VCaP (cell line): ENCODE data around the gene CMKLR1.

Source experiments
- H3K27ac ChIP-seq: fragments of 450-650 bp; 2 replicates; pipeline ENCODE4 v1.5.1; 2017
- CTCF ChIP-seq: fragments of 450-650 bp; conservative IDR thresholded peaks from 2 replicates; pipeline ENCODE4 v1.5.1; 2017; ENCODE audit warnings: mild to moderate bottlenecking, moderate library complexity

CMKLR1 gene

GRCh38 chr12:108332791-108333382 lies 6.2 kb downstream of the CMKLR1 start:
- TF ChIP-seq CTCF, result no peak
- H3K27ac ChIP-seq, result no peak overlapping the region

GRCh38 chr12:108328420-108328819 lies 10.7 kb downstream of the CMKLR1 start:
- TF ChIP-seq CTCF, result no peak
- no peak overlapping the region for H3K27ac ChIP-seq

- no peak for TF ChIP-seq CTCF
- H3K27ac ChIP-seq, result no peak overlapping the region
These were observed 11.3 kb downstream of the CMKLR1 start for GRCh38 chr12:108327621-108328344.

- no peak for TF ChIP-seq CTCF
- no peak overlapping the region for H3K27ac ChIP-seq
These were observed 12.8 kb downstream of the CMKLR1 start for GRCh38 chr12:108326254-108326750.

- no peak for TF ChIP-seq CTCF
- no peak overlapping the region for H3K27ac ChIP-seq
These were observed 13.6 kb downstream of the CMKLR1 start for GRCh38 chr12:108325549-108325948.

GRCh38 chr12:108325018-108325358 lies 14.1 kb downstream of the CMKLR1 start:
- H3K27ac ChIP-seq, result no peak overlapping the region
- TF ChIP-seq CTCF, result no peak

GRCh38 chr12:108324351-108325017 lies 14.6 kb downstream of the CMKLR1 start:
- TF ChIP-seq CTCF, result no peak
- H3K27ac ChIP-seq, result no peak overlapping the region
